Measurements from ENCODE around the gene ATP6V0E1.
"Not testable (repeated sequence)": the region's sequence is repeated elsewhere in the genome, so short reads cannot be mapped to it uniquely, and the experiment has no call there.

The ATP6V0E1 gene

DNA sequence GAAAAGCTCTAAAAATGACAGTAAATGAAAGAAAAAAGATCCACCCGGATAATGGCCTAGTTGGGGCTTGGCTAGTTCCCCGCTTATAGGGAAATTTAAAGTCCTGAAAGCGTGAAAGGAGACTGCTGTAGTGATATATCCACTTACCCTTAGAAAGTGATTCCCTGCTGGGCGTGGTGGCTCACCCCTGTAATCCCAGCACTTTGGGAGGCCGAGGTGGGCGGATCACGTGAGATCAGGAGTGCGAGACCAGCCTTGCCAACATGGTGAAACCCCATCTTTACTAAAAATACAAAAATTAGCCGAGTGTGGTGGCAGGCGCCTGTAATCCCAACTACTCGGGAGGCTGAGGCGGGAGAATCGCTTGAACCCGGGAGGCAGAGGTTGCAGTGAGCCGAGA is 33.5 kb downstream of the ATP6V0E1 start:
- H3K36me3 ChIP-seq (ENCODE audit: control insufficient read depth, insufficient read depth, low read length): peaks cover 21% of the 10 kb centered on the region

DNA sequence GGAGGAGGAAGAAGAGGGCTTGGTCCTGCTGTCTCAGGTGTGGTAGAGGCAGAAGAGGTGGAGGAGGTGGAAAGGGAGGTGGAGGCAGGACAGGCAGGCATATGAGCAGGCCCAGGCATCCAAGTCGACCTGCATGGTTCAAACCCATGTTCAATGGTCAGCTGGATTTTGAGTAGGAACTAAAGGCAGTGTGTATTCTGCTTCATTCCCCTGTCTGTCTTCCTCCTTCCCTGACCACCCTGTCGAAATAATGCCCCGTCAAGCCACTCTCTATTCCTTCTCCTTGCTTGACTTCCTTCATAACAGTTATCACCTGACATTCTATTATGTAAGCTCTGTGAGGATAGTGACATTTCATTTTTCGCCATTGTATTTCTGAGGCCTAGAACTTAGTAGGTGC is 34.8 kb downstream of the ATP6V0E1 start:
- Histone ChIP-seq H3K36me3 (ENCODE audit: control insufficient read depth, insufficient read depth, low read length) (peaks cover 28% of the 10 kb centered on the region), H3K9me3 (ENCODE audit: control insufficient read depth, insufficient read depth, low read length) (no peaks in the 10 kb centered on the region), H3K9ac (ENCODE audit: low read depth, low read length) (no peak overlapping the region), H3K27me3 (ENCODE audit: control insufficient read depth, insufficient read depth, low read length) (no peaks in the 10 kb centered on the region), H3K27ac (ENCODE audit: low read depth, low read length) (no peak overlapping the region), H3K4me3 (ENCODE audit: low read depth, low read length) (no peak overlapping the region), H3K4me1 (ENCODE audit: control insufficient read depth, insufficient read depth, low read length) (peaks cover 12% of the 10 kb centered on the region)

More for the DNA sequence above, 33.5 kb downstream of the ATP6V0E1 start:
- peaks cover 12% of the 10 kb centered on the region for H3K4me1 ChIP-seq (ENCODE audit: control insufficient read depth, insufficient read depth, low read length)
- not testable (repeated sequence) for H3K27me3 ChIP-seq (ENCODE audit: control insufficient read depth, insufficient read depth, low read length); H3K4me3 ChIP-seq (ENCODE audit: low read depth, low read length); H3K9ac ChIP-seq (ENCODE audit: low read depth, low read length); H3K27ac ChIP-seq (ENCODE audit: low read depth, low read length); H3K9me3 ChIP-seq (ENCODE audit: control insufficient read depth, insufficient read depth, low read length)

DNA sequence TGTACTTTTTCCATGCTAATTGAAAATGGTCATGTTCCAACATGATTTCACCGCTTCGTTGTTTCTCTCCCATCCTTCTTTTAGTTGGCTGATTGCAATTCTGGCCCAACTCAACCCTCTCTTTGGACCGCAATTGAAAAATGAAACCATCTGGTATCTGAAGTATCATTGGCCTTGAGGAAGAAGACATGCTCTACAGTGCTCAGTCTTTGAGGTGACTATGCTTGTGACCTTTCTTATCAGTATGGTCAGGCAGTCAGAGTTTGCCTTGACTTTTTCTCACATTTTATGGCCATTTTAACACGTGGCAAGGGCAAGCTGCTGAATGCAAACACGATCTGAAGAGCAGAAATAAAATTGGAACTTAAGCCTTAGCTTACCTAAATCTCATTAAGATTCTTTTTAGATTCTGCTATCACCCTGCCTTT is 36.6 kb downstream of the ATP6V0E1 start:
- H3K27me3 ChIP-seq (ENCODE audit: control insufficient read depth, insufficient read depth, low read length): no peaks in the 10 kb centered on the region

DNA sequence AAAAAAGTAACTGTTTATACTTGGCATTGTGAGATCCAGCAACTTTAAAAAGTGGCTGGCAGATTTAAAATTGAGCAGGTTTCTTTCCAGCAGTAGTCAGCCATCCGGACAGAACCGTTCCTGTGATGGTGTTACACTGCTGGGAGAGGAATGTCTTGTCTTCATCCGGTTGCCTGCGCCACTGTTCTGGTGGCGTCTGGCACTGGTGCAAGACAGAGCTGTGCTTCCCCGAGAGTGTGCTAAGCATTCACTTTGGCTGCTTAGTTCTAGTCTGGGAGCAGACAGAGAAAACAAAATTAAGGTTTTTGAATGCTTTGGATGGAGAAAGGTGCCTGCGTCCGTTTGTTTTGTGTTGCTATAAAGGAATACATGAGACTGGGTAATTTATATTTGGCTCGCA is 37.1 kb downstream of the ATP6V0E1 start:
- Histone ChIP-seq H3K27ac (ENCODE audit: low read depth, low read length) (no peak overlapping the region), H3K4me1 (ENCODE audit: control insufficient read depth, insufficient read depth, low read length) (peaks cover 12% of the 10 kb centered on the region), H3K9me3 (ENCODE audit: control insufficient read depth, insufficient read depth, low read length) (no peaks in the 10 kb centered on the region), H3K9ac (ENCODE audit: low read depth, low read length) (no peak overlapping the region), H3K27me3 (ENCODE audit: control insufficient read depth, insufficient read depth, low read length) (no peaks in the 10 kb centered on the region), H3K36me3 (ENCODE audit: control insufficient read depth, insufficient read depth, low read length) (peaks cover 28% of the 10 kb centered on the region), H3K4me3 (ENCODE audit: low read depth, low read length) (no peak overlapping the region)

More for the DNA sequence above, 36.6 kb downstream of the ATP6V0E1 start:
- Histone ChIP-seq H3K9ac (ENCODE audit: low read depth, low read length) (no peak overlapping the region), H3K36me3 (ENCODE audit: control insufficient read depth, insufficient read depth, low read length) (peaks cover 28% of the 10 kb centered on the region), H3K4me1 (ENCODE audit: control insufficient read depth, insufficient read depth, low read length) (peaks cover 12% of the 10 kb centered on the region), H3K27ac (ENCODE audit: low read depth, low read length) (no peak overlapping the region), H3K4me3 (ENCODE audit: low read depth, low read length) (no peak overlapping the region), H3K9me3 (ENCODE audit: control insufficient read depth, insufficient read depth, low read length) (no peaks in the 10 kb centered on the region)

DNA sequence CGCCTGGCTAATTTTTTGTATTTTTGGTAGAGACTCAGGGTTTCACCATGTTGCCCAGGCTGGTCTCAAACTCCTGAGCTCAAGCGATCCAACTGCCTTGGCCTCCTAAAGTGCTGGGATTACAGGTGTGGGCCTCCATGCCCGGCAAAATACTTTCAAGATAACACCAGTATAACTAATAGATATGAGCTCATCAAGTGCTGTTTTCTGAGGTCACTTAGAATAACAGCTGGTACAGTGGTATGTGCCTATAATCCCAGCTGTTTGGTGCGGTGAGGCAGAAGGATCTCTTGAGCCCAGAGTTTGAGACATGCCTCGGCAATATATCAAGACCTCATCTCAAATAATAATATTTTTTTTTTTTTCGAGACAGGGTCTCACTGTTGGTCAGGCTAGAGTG is 42.1 kb downstream of the ATP6V0E1 start:
- no peaks in the 10 kb centered on the region for H3K9me3 ChIP-seq (ENCODE audit: control insufficient read depth, insufficient read depth, low read length)
- no peak overlapping the region for H3K27ac ChIP-seq (ENCODE audit: low read depth, low read length)
- H3K9ac ChIP-seq (ENCODE audit: low read depth, low read length): no peak overlapping the region
- H3K4me1 ChIP-seq (ENCODE audit: control insufficient read depth, insufficient read depth, low read length): peaks cover 9% of the 10 kb centered on the region; the same call in 1 of the 2 replicates
- H3K4me3 ChIP-seq (ENCODE audit: low read depth, low read length): no peak overlapping the region
- no peaks in the 10 kb centered on the region for H3K27me3 ChIP-seq (ENCODE audit: control insufficient read depth, insufficient read depth, low read length)
- H3K36me3 ChIP-seq (ENCODE audit: control insufficient read depth, insufficient read depth, low read length): peaks cover 19% of the 10 kb centered on the region

DNA sequence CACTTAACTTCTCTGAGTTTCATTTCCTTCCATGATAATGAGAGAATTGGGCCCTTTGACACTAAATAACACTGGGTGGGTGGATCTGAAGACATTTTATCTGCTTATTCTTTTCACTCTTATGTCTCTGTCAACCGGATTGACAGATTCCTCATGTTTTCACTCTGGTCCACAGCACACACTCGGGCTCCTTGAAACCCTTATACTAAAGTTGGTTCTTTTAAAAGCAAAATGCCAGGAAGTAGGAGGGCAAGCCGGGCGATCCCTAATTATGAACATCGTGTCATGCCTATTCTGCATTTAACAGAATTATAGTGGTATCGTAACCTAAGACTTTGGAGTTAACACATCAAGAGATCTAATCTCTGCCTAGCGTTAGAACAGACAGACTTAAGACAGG is 44.3 kb downstream of the ATP6V0E1 start:
- Histone ChIP-seq H3K9ac (ENCODE audit: low read depth, low read length) (no peak overlapping the region), H3K9me3 (ENCODE audit: control insufficient read depth, insufficient read depth, low read length) (no peaks in the 10 kb centered on the region), H3K4me3 (ENCODE audit: low read depth, low read length) (no peak overlapping the region), H3K27ac (ENCODE audit: low read depth, low read length) (no peak overlapping the region), H3K27me3 (ENCODE audit: control insufficient read depth, insufficient read depth, low read length) (no peaks in the 10 kb centered on the region), H3K36me3 (ENCODE audit: control insufficient read depth, insufficient read depth, low read length) (peaks cover 2% of the 10 kb centered on the region; the same call in 1 of the 2 replicates), H3K4me1 (ENCODE audit: control insufficient read depth, insufficient read depth, low read length) (peaks cover 9% of the 10 kb centered on the region; the same call in 1 of the 2 replicates)

DNA sequence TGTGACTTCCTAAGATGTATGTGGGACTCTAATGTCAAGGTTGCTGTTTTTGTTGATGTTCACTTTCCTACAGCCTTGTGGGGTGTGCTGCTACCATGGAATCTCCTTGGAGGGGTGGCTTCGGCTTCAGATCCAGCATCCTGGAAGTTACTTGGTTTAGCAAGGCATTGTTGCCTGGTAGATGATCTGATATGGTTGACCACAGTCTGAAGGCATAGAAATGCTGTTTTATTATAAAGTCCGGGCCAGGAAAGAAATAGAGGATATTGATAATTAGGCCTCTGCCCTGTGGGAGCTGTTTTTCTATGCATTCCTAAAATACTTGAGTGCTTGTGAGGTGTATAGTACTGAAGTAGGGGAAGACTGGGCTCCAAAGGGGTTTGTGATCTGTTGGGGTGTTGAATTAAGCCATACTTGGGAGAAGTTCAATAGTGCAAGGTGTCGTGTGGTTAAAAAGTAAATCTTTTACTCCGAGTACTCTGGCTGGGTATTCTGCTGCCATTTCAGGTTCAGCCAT is 45.3 kb downstream of the ATP6V0E1 start:
- no peak overlapping the region for H3K27ac ChIP-seq (ENCODE audit: low read depth, low read length)
- H3K9ac ChIP-seq (ENCODE audit: low read depth, low read length): no peak overlapping the region
- H3K9me3 ChIP-seq (ENCODE audit: control insufficient read depth, insufficient read depth, low read length): no peaks in the 10 kb centered on the region
- H3K4me3 ChIP-seq (ENCODE audit: low read depth, low read length): no peak overlapping the region
- no peaks in the 10 kb centered on the region; the same call in 1 of the 2 replicates for H3K36me3 ChIP-seq (ENCODE audit: control insufficient read depth, insufficient read depth, low read length)
- peaks cover 9% of the 10 kb centered on the region; the same call in 1 of the 2 replicates for H3K4me1 ChIP-seq (ENCODE audit: control insufficient read depth, insufficient read depth, low read length)
- no peaks in the 10 kb centered on the region for H3K27me3 ChIP-seq (ENCODE audit: control insufficient read depth, insufficient read depth, low read length)

DNA sequence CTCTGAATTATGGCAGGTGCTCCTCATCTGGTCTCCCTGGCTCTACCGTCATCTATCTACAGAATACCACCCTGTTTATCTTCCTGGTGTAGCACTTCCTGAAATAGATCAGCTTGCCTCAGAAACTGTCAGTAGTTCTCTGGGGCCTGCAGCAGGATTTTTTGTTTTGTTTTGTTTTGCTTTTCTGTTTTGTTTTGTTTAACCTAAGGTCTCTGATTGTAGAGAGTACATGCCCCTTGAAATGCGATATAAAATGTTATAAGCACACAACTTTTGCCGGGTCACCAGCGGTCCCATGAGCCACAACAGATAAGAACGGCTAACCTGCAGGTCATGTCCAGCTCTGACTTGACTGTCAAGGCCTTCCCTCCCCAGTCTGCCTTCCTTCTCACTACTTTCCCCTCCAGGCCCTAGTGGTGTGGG is 45.9 kb downstream of the ATP6V0E1 start:
- Histone ChIP-seq H3K27me3 (ENCODE audit: control insufficient read depth, insufficient read depth, low read length) (no peaks in the 10 kb centered on the region), H3K4me1 (ENCODE audit: control insufficient read depth, insufficient read depth, low read length) (peaks cover 9% of the 10 kb centered on the region; the same call in 1 of the 2 replicates), H3K4me3 (ENCODE audit: low read depth, low read length) (no peak overlapping the region), H3K9me3 (ENCODE audit: control insufficient read depth, insufficient read depth, low read length) (no peaks in the 10 kb centered on the region), H3K9ac (ENCODE audit: low read depth, low read length) (no peak overlapping the region), H3K27ac (ENCODE audit: low read depth, low read length) (no peak overlapping the region), H3K36me3 (ENCODE audit: control insufficient read depth, insufficient read depth, low read length) (peaks cover 5% of the 10 kb centered on the region)

DNA sequence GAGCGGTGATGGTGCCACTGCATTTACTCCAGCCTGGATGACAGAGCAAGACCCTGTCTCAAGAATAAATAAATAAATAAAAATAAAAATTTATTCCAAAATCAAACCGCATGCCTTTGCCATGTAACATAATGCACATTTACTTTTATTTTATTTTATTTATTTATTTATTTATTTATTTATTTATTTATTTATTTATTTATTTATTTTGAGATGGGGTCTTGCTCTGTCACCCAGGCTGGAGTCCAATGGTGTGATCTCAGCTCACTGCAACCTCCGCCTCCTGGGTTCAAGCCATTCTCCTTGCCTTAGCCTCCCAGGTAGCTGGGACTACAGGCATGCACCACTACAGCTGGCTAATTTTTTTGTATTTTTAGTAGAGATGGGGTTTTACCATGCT is 48.5 kb downstream of the ATP6V0E1 start:
- H3K9ac ChIP-seq (ENCODE audit: low read depth, low read length); H3K4me1 ChIP-seq (ENCODE audit: control insufficient read depth, insufficient read depth, low read length); H3K4me3 ChIP-seq (ENCODE audit: low read depth, low read length); H3K27ac ChIP-seq (ENCODE audit: low read depth, low read length); H3K9me3 ChIP-seq (ENCODE audit: control insufficient read depth, insufficient read depth, low read length); H3K27me3 ChIP-seq (ENCODE audit: control insufficient read depth, insufficient read depth, low read length): not testable (repeated sequence)
- H3K36me3 ChIP-seq (ENCODE audit: control insufficient read depth, insufficient read depth, low read length): peaks cover 16% of the 10 kb centered on the region

DNA sequence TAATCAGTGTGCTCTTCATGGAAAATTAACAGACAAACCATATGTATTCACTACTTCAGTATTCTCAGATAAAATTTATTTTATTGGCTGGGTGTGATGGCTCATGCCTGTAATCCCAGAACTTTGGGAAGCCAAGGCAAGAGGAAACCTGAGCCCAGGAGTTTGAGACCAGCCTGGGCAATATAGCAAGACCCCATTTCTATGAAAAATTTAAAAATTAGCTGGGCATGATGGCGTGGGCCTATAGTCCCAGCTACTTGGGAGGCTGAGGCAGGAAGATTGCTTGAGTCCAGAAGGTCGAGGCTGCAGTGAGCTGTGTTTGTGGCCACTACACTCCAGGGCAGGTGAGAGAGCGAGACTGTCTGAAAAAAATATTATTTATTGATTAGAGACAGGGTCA is 49.2 kb downstream of the ATP6V0E1 start:
- Histone ChIP-seq H3K4me3 (ENCODE audit: low read depth, low read length) (no peak overlapping the region), H3K9me3 (ENCODE audit: control insufficient read depth, insufficient read depth, low read length) (no peaks in the 10 kb centered on the region), H3K27me3 (ENCODE audit: control insufficient read depth, insufficient read depth, low read length) (no peaks in the 10 kb centered on the region), H3K9ac (ENCODE audit: low read depth, low read length) (no peak overlapping the region), H3K36me3 (ENCODE audit: control insufficient read depth, insufficient read depth, low read length) (peaks cover 16% of the 10 kb centered on the region), H3K27ac (ENCODE audit: low read depth, low read length) (no peak overlapping the region), H3K4me1 (ENCODE audit: control insufficient read depth, insufficient read depth, low read length) (peaks cover 9% of the 10 kb centered on the region; the same call in 1 of the 2 replicates)

DNA sequence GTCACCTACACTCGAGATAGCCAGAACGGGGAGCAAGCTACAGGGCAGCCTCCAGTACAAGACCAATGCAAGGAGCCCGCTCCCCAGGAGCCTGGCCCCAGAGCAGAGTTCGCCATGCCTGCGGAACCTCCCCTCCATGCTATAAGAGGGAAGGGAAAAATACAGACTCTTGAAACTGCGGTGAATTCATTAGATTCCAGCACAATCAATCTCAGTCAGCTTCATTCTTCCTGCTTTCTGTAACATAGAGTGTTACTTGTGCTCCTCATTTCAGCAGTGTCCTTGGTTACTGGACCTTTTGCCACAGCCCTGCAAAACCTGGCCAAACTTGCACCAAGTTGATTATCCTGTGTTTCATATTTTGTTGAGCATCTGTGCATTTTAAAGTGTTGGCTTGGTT is 50.4 kb downstream of the ATP6V0E1 start:
- Histone ChIP-seq H3K27ac (ENCODE audit: low read depth, low read length) (no peak overlapping the region), H3K27me3 (ENCODE audit: control insufficient read depth, insufficient read depth, low read length) (no peaks in the 10 kb centered on the region), H3K4me1 (ENCODE audit: control insufficient read depth, insufficient read depth, low read length) (peaks cover 4% of the 10 kb centered on the region; the same call in 1 of the 2 replicates), H3K4me3 (ENCODE audit: low read depth, low read length) (no peak overlapping the region), H3K9ac (ENCODE audit: low read depth, low read length) (no peak overlapping the region), H3K9me3 (ENCODE audit: control insufficient read depth, insufficient read depth, low read length) (no peaks in the 10 kb centered on the region), H3K36me3 (ENCODE audit: control insufficient read depth, insufficient read depth, low read length) (peaks cover 16% of the 10 kb centered on the region)

All from HUES48 (cell line).